Gastrocnemius medialis (tissue), 4 donors: ENCODE data around the gene TDRD7.

Experiments
- POLR2A ChIP-seq, 2 donors: fragments of 450-650 bp; IDR thresholded peaks; one replicate each; pipeline ENCODE4 v1.6.1; 2017; ENCODE audit warnings: antibody characterized with exemption in 2 of 2, mild to moderate bottlenecking in 2 of 2, moderate library complexity in 2 of 2
- TF ChIP-seq, protein P1 (sequence below), 5 experiments: fragments of 450-650 bp in 3 of 5; fragments of 200-600 bp in 2 of 5; sonication (generic) in 2 of 5; IDR thresholded peaks in 4 of 5; conservative IDR thresholded peaks in 1 of 5; 1 replicate in 4 of 5; 2 replicates in 1 of 5; pipeline ENCODE4 v1.5.1; 2016 to 2019; ENCODE audit warnings: antibody characterized with exemption in 5 of 5, mild to moderate bottlenecking in 3 of 5, moderate library complexity in 3 of 5

DNA sequence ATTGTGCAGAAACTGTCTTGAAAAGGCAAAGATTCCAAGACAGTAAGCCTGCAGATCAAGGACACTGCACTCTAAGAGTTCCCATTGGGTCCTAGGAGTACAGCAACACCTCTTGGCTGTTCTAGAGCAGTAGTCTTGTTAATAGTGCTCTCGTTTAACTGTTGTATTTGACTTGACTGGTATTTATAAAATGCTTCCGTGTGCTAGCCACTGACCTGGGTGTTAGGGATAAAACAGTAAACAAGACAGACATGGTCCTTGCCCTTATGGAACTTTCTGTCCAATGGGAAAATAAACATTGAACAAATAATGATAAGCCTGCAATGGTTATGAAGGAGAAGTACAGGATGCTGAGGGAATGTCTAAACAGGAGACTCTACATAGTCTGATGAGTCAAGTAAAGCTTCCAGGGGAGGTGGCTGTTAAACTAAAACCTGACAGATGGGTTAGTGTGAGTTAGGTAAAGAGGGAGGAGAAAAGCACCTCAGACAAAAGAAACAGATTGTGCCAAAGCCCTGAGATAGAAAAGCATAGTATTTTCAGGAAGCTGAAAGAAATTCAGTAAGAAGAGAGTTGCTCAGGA, 33.3 kb downstream of the TDRD7 start:
- TF ChIP-seq, protein P1, sequence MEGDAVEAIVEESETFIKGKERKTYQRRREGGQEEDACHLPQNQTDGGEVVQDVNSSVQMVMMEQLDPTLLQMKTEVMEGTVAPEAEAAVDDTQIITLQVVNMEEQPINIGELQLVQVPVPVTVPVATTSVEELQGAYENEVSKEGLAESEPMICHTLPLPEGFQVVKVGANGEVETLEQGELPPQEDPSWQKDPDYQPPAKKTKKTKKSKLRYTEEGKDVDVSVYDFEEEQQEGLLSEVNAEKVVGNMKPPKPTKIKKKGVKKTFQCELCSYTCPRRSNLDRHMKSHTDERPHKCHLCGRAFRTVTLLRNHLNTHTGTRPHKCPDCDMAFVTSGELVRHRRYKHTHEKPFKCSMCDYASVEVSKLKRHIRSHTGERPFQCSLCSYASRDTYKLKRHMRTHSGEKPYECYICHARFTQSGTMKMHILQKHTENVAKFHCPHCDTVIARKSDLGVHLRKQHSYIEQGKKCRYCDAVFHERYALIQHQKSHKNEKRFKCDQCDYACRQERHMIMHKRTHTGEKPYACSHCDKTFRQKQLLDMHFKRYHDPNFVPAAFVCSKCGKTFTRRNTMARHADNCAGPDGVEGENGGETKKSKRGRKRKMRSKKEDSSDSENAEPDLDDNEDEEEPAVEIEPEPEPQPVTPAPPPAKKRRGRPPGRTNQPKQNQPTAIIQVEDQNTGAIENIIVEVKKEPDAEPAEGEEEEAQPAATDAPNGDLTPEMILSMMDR (IDR thresholded peaks at IDR 0.05 in 4 of 5, conservative IDR thresholded peaks at IDR 0.05 in 1 of 5), result no peak
- TF ChIP-seq POLR2A (IDR thresholded peaks at IDR 0.05), result no peak
